Activated gamma-delta T cell treated with anti-CD3 and anti-CD28 coated beads, Interleukin-2, amount 50 U/mL, for 16 hours (primary cell): Measurements from ENCODE around the gene TMEM108.

Source experiments
- DNase-seq: peaks from one replicate; pipeline ENCODE4 v3.0.0-alpha.2; 2020; ENCODE audit warnings: low read depth

Gene TMEM108

GRCh38 chr3:133054586-133054985 lies 16.4 kb downstream of the TMEM108 start:
- no peak for DNase-seq

DNA sequence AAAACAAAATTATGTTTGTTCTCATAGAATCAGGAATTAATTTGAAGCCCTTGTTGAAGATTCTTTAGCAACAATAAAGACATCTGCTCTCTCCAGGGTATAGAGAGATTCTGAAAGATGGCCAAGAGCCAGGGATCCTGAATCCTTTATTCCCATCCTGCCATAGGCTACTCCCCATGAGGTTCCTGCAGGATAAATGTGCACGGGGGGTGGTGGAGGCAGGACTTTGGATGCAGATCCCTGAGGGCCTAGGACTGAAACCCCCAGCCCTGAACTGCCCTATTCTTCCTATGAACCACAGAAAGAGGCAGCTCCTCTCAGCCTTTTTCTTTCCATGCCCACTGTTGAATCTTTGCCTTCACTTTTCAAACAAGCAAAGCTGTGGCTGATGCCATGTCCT lies 17.1 kb downstream of the TMEM108 start:
- no peak for DNase-seq

DNA sequence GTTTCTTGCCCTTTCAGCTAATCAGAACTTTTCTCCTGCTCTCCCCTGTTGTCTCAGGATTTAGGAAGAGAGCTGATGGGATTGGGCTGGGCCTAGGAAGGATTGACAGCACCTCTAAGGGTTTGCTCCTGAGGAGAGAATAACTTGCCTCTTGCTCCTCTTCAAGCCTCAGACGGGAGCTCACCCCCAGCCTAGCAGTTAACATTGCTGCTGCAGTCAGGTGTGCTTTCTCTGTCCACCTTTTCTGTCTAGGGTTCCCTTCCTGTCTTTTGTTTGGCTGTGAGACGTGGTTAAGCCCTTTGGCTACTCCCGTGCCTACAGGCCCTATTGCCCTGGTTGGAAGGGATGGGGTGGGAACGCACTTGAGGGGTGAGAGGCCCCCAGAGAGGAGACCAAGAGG lies 20.1 kb downstream of the TMEM108 start:
- no peak for DNase-seq

DNA sequence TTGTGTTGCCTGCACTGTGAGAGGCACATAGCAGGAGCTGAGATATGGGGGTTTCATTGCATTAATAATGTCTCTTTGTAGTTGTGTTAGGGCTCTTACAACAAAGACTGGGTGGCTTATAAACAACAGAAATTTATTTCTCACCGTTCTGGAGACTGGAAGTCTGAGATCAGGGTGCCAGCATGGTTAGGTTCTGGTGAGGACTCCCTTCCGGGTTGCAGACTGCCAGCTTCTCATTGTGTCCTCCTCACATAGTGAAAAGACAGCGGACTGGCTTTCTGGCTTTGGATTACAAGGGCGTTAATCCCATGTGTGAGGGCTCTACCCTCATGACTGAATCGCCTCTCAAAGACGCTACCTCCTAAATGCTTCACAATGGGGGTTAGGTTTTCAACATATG lies 20.6 kb downstream of the TMEM108 start:
- DNase-seq = no peak

- no peak for DNase-seq
Measured at GRCh38 chr3:133065193-133065961, 27.2 kb downstream of the TMEM108 start.

- no peak for DNase-seq
Measured at GRCh38 chr3:133066026-133066425, 27.8 kb downstream of the TMEM108 start.

DNA sequence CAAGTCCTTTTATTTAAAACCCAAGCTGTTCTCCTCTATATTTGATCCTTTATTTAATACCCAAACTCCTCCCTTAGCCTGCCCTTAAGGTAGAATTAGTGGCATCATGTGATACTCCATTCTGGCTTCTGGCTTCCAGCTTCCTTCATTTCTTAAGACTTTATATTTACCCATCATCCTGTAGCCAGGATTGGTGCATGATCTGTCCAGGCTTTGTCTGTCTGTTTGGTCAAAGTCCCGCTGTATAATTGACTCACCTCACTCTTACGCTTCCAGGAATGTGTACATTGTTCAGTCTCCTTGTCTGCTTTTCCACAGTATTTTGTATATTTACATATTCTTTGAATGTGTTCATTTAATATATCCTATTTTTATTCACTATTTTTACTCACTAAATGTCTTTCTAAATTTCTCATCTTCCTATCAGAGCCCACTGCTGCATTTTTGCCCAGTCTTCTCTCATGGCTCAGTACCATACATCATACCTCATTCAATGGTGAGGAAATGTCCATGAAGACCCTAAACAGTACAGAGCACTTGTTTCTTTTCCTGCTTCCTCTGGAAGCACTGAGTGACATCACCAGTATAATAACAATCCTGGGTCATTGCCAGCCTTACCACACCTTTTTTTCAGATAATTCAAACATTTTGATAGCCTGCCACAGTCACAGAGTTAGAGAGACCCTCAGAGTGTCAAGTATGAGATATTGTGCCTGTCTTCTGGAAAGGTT lies 31.5 kb downstream of the TMEM108 start:
- no peak for DNase-seq

GRCh38 chr3:133074977-133075376 lies 36.8 kb downstream of the TMEM108 start:
- no peak for DNase-seq

DNA sequence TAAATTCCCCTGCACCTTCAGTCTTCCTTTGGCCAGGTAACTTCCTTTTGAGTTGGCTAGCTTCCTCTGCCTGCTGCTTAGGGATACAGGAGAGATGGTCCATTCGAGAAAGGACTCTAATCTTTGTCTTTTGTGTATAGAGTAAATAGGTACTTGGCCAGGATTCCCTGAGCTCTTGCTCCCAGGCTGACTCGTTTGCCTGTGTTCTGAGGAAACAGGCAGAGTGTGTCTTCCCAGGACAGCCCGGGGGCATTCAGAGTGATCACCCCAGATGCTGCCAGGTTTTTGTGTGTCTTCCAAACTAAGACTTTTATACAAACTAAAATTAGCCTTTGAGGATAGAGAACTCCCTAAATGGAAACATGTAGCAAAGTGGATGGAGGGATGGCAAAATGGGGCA lies 39.5 kb downstream of the TMEM108 start:
- DNase-seq = no peak

DNA sequence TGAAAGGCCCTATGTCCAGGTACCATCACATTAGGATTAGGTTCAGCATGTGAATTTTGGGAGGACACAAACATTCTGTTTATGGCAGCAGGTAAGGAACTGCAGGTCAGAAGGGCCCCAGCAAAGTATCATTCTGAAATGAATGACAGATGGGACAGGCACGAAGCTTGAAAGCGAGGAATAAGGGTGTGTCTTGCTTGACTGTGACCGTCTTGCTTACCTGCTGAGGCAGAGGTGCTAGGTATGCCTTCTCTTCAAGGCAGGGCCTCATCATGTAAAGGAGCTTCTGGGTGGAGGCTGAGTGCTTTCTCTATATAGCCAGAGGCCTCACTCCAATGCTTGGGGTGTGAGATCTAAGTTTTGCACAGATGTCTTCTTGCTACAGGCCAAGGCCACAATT lies 41.4 kb downstream of the TMEM108 start:
- DNase-seq = no peak

DNA sequence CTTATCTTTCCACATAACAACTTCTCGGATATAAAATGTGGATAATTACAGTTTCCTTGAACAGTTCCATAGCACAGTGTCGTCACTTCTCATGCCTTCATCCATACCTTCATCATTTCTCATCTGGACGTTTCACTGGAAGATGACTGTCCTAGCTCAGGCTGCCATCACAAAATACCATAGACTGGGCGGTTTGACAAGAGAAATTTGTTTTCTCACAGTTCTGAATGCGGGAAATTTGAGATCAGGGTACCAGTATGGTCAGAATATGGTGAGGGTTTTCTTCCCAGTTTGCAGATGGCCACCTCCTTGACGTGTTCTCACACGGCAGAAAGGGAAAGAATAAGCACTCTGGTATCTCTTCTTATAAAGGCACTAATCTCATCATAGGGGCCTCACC lies 42.8 kb downstream of the TMEM108 start:
- DNase-seq = no peak

- DNase-seq = no peak
Measured at GRCh38 chr3:133083395-133083794, 45.2 kb downstream of the TMEM108 start.

GRCh38 chr3:133089906-133090485 lies 51.8 kb downstream of the TMEM108 start:
- DNase-seq = no peak

DNA sequence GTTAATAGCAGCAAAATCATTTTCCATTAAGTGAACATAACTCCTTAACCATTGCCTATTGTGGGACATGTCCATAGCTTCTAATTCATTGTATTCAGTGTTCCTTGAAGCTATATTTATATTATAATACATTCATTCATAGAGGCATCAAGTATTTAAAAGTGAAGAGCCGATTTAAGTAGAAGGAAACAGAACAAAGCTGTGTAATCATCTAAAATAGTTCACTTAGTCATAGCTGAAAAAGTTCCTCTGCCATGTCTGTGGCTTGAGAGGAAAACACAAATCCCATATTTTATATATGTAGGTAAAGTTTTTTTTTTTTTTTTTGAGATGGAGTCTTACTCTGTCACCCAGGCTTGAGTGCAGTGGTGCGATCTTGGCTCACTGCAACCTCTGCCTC lies 54.5 kb downstream of the TMEM108 start:
- no peak for DNase-seq

DNA sequence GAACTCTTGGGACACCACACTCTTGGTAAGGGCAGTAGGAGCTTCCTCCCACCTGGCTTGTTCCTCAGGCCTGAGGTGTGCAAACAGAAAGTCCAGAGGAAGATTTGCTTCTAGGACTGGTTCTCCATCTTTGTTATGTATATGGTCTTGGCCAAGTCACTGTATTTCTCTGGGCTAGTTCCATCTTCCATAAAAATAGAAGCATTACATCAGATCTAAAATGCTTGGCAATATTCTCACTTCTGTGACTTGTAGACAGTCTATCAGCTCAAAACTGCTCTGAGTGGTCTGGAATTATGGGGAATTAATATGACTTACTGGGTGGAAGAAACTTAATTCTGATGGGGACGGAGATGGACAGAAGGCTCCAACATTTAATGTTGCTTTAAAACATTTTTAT lies 55.2 kb downstream of the TMEM108 start:
- DNase-seq = no peak

DNA sequence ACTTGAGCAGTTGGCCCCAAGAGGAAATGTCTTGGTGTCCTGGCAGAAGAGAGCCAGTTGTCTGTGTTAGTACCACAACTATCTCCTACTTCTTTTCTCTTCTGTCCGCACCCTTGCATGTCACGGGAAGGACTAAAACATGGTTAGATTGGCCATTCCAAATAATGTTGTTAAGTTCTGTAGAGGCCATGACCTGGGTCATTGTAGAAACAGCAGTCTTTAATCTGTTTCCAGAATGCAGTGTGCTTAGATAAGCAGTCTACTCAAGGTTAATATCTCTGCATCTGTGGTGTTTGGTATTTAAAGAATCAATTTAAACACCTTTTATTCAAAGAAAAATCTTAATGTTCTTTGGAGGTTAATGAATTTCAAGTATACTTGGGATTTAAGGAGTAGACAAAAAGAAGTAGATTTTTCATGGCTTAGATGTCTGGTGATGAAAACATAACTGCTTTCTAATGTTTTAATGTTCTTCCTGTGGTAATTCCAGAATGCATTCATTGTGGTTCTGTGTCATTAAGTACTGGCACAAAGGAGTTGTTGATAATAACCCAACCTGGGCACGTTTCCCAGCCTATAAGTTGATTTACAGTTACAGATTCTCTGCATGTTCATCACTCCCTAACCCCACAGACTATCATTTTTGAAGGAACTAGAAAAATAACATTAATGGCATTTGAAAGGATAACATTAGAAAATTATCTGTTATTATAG lies 58.9 kb downstream of the TMEM108 start:
- DNase-seq = no peak

DNA sequence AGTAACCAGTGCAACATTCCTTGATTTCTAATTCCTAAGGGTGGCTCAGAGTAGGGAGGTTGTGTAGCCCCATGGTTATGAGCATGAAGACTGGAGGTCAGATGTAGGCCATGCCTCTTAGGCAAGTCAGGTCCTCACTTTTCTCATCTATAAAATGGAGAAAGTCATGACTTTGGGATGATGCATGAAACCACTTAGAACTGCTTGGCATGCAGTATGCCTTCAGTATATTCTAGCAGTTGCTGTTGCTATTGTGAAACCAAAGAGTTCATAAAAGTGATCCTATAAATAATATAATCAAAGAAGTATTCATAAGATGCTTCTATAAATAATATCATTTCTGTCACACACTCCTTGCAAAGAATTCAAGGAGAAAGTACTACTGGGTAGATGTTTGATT lies 65.5 kb downstream of the TMEM108 start:
- no peak for DNase-seq

GRCh38 chr3:133106169-133106568 lies 68.0 kb downstream of the TMEM108 start:
- DNase-seq = no peak

DNA sequence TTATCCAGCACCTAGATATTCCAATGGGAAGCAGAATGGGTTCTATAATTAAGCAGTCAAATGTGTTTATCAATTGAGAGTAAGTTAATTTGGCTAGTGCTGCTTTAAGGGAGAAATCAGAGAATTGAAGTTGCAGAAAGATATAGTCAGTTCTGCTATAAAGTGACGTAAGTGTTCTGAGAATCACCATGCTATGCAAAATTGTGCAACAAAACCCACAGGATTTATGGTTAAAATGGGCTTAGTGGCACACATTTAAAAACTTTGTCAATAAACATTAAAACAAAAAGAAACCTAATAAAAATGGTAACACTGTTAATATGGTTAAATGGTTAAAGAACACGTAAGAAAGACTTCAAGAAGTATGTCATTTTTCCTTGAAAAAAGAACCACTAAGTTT lies 74.5 kb downstream of the TMEM108 start:
- DNase-seq = no peak

GRCh38 chr3:133113526-133113925 lies 75.3 kb downstream of the TMEM108 start:
- no peak for DNase-seq

GRCh38 chr3:133113927-133114597 lies 75.9 kb downstream of the TMEM108 start:
- no peak for DNase-seq

DNA sequence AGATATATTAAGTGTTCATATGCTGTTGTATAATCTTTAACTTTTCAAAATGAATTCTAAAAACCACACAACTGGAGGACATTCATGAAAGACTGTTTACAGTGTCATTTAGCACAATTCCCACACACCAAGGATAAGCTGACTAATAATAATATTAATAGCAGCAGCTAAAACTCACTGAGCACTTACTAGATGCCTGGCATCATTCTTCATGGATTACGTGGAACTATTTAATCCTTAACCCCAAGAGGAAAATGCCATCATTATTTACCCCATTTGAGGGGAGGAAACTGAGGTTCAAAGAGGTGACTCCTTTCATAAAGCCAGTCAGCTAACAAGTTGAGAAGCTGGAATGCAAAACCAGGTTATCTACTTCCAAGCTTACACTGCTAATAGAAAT lies 77.0 kb downstream of the TMEM108 start:
- no peak for DNase-seq
